IMR-90 (cell line): Measurements from ENCODE around the gene PROK2. TPM values are rescaled to one million over a fixed set of nuclear protein-coding genes. Genes with fewer than 3 reads are reported as not detected.

Experiments used
- ATAC-seq: fragments of 200-7000 bp; cut with Tn5 transposase; 2 replicates; pipeline ENCODE4 v1.9.1; 2020; ENCODE audit warnings: low read depth, mild to moderate bottlenecking, moderate library complexity
- BruUV-seq: library from RNA; stranded (reverse); fragments of 400-500 nt; replicated peaks from 2 replicates; lab custom pipeline; 2021; lab: Mats Ljungman, UMichigan
- CTCF ChIA-PET: fragments of 300-600 bp; formaldehyde crosslinking; extraction: SDS; loops from one replicate; lab custom pipeline; 2021; ENCODE audit warnings: antibody characterized with exemption; lab: Yijun Ruan, JAX
- POLR2A ChIA-PET: fragments of 300-600 bp; sonication (Branson Sonifier 250); formaldehyde crosslinking; loops from one replicate; lab custom pipeline; 2022; ENCODE audit warnings: antibody characterized with exemption; ENCODE audit not compliant: unreplicated experiment; lab: Charles Lee
- DNase-seq: peaks from one replicate; pipeline ENCODE4 v3.0.0; 2013
- H2AFZ ChIP-seq: replicated peaks from 2 replicates; pipeline ENCODE3; 2013; ENCODE audit warnings: low read length, mild to moderate bottlenecking; ENCODE audit not compliant: poor library complexity
- H2AK5ac ChIP-seq: 2 replicates; pipeline ENCODE4 v1.6.1; 2013; ENCODE audit warnings: low read depth, low read length, inconsistent platforms
- H2AK9ac ChIP-seq: replicated peaks from 2 replicates; pipeline ENCODE3; 2013; ENCODE audit warnings: mild to moderate bottlenecking, low read depth, low read length, moderate library complexity; ENCODE audit not compliant: poor library complexity
- H2BK120ac ChIP-seq: 2 replicates; pipeline ENCODE4 v1.6.1; 2013; ENCODE audit warnings: low read depth, low read length, inconsistent platforms
- H2BK15ac ChIP-seq: 3 replicates; pipeline ENCODE4 v1.6.1; 2013; ENCODE audit warnings: low read depth, low read length, inconsistent platforms
- H2BK20ac ChIP-seq: 2 replicates; pipeline ENCODE4 v1.6.1; 2013; ENCODE audit warnings: low read depth, mild to moderate bottlenecking, inconsistent platforms, low read length, moderate library complexity
- H2BK5ac ChIP-seq: 2 replicates; pipeline ENCODE4 v1.6.1; 2013; ENCODE audit warnings: mild to moderate bottlenecking, low read depth, low read length, inconsistent platforms; ENCODE audit not compliant: poor library complexity, severe bottlenecking
- H3K14ac ChIP-seq: replicated peaks from 2 replicates; pipeline ENCODE4 v1.6.1; 2013; ENCODE audit warnings: low read depth, low read length, inconsistent platforms
- H3K18ac ChIP-seq: 2 replicates; pipeline ENCODE4 v1.6.1; 2013; ENCODE audit warnings: low read depth, low read length, control low read depth
- H3K23ac ChIP-seq: 2 replicates; pipeline ENCODE4 v1.6.1; 2013; ENCODE audit warnings: low read depth, low read length, inconsistent platforms
- H3K27ac ChIP-seq: 2 replicates; pipeline ENCODE4 v1.5.1; 2013; ENCODE audit warnings: mild to moderate bottlenecking, control low read depth, low read length; ENCODE audit not compliant: insufficient read depth
- H3K27me3 ChIP-seq: 2 replicates; pipeline ENCODE4 v1.6.1; 2013; ENCODE audit warnings: low read length; ENCODE audit not compliant: control insufficient read depth, insufficient read depth
- H3K36me3 ChIP-seq: 2 replicates; pipeline ENCODE4 v1.6.1; 2013; ENCODE audit warnings: low read length, mixed read lengths; ENCODE audit not compliant: control insufficient read depth, insufficient read depth
- H3K4ac ChIP-seq: 2 replicates; pipeline ENCODE4 v1.6.1; 2013; ENCODE audit warnings: low read depth, low read length, inconsistent platforms
- H3K4me1 ChIP-seq: 2 replicates; pipeline ENCODE4 v1.6.1; 2013; ENCODE audit warnings: low read length, mixed read lengths; ENCODE audit not compliant: control insufficient read depth, insufficient read depth
- H3K4me2 ChIP-seq: 2 replicates; pipeline ENCODE4 v1.6.1; 2013; ENCODE audit warnings: low read depth, mild to moderate bottlenecking, control low read depth, low read length, moderate library complexity
- H3K4me3 ChIP-seq: 2 replicates; pipeline ENCODE4 v1.5.1; 2013; ENCODE audit warnings: low read depth, mild to moderate bottlenecking, control low read depth, low read length, moderate library complexity; ENCODE audit not compliant: insufficient read depth
- H3K56ac ChIP-seq: 2 replicates; pipeline ENCODE4 v1.6.1; 2013; ENCODE audit warnings: low read length, inconsistent platforms; ENCODE audit not compliant: insufficient read depth; ENCODE audit errors: extremely low read depth
- H3K79me1 ChIP-seq, 2 experiments: 2 replicates each; pipeline ENCODE4 v1.6.1; 2013; ENCODE audit warnings: low read length in 2 of 2, inconsistent platforms in 1 of 2, low read depth in 1 of 2
- H3K9ac ChIP-seq: 2 replicates; pipeline ENCODE4 v1.6.1; 2013; ENCODE audit warnings: low read depth, low read length, control low read depth
- H3K9me1 ChIP-seq: 2 replicates; pipeline ENCODE4 v1.6.1; 2013; ENCODE audit warnings: low read length, inconsistent platforms; ENCODE audit not compliant: insufficient read depth
- H3K9me3 ChIP-seq: 2 replicates; pipeline ENCODE4 v1.6.1; 2013; ENCODE audit warnings: low read length; ENCODE audit not compliant: control insufficient read depth, insufficient read depth
- H4K20me1 ChIP-seq: 2 replicates; pipeline ENCODE4 v1.6.1; 2013; ENCODE audit warnings: low read length, inconsistent platforms; ENCODE audit not compliant: insufficient read depth
- H4K5ac ChIP-seq: 2 replicates; pipeline ENCODE4 v1.6.1; 2013; ENCODE audit warnings: mild to moderate bottlenecking, low read depth, low read length, control low read depth
- H4K8ac ChIP-seq, 2 experiments: 2 replicates each; pipeline ENCODE4 v1.6.1; 2013; ENCODE audit warnings: low read depth in 2 of 2, low read length in 2 of 2, control low read depth in 1 of 2, inconsistent platforms in 1 of 2
- H4K91ac ChIP-seq: 2 replicates; pipeline ENCODE4 v1.6.1; 2013; ENCODE audit warnings: low read depth, low read length, inconsistent platforms; ENCODE audit not compliant: insufficient read depth
- CHD1 ChIP-seq: IDR thresholded peaks from 2 replicates; pipeline ENCODE4 v1.6.1; 2012; ENCODE audit warnings: low read depth, low read length, improper control_type of control experiment
- USF2 ChIP-seq: fragments of 150-350 bp; IDR thresholded peaks from 2 replicates; pipeline ENCODE4 v1.6.1; 2017; ENCODE audit warnings: mild to moderate bottlenecking, antibody characterized with exemption, low read length, low read depth
- WGBS, 2 experiments: methylation state at CpG; one replicate each; pipeline versions ENCODE4 v1.1.5 to v1.1.7; 2013; ENCODE audit warnings: missing lambda C conversion rate in 2 of 2; ENCODE audit not compliant: insufficient read length in 1 of 2; ENCODE audit errors: extremely low coverage in 2 of 2; 5-methylcytosine and 5-hydroxymethylcytosine counted together
- dilution Hi-C: fragments of 300-500 bp; cut with HindIII; formaldehyde crosslinking; loops from one replicate; pipeline ENCODE4 v1.14.3; 2018; ENCODE audit warnings: low sequenced_read_pairs; ENCODE audit not compliant: unreplicated experiment
- in situ Hi-C: fragments of 300-500 bp; cut with MboI; formaldehyde crosslinking; loops from 3 replicates; pipeline ENCODE4 v1.14.3; 2019; ENCODE audit warnings: low sequenced_read_pairs, inconsistent platforms, mixed read lengths
- intact Hi-C: fragments of 100-400 bp; cut with micrococcal nuclease; formaldehyde crosslinking; loops from 2 replicates; pipeline ENCODE4 v1.10.0; 2022
- polyA plus RNA-seq, 3 experiments: library from polyadenylated mRNA; depleted of rRNA; stranded (reverse); fragments of >200 nt; gene quantifications; 2 replicates each; pipeline ENCODE4 v1.2.3, GENCODE V29; 2012; ENCODE audit warnings: low replicate concordance in 1 of 3
- total RNA-seq: library from RNA; depleted of rRNA; stranded (reverse); fragments of >200 nt; gene quantifications from 2 replicates; pipeline ENCODE4 v1.2.3, GENCODE V29; 2012

The PROK2 gene
- total and polyA plus RNA-seq, 2 of the 4 experiments (the other 2 are of a cell fraction) = not detected

- Histone ChIP-seq H3K79me1 (no peaks in the 10 kb centered on the region), H3K27ac (no peak overlapping the region), H2BK15ac (no peak overlapping the region), H4K8ac (no peak overlapping the region), H3K56ac (no peak overlapping the region), H4K20me1 (no peaks in the 10 kb centered on the region), H3K4me3 (no peak overlapping the region), H2AK5ac (no peak overlapping the region), H3K4me2 (no peak overlapping the region), H2BK5ac (no peak overlapping the region), H2AFZ (no peak overlapping the region), H3K36me3 (no peaks in the 10 kb centered on the region), H3K4me1 (no peaks in the 10 kb centered on the region), H3K23ac (no peak overlapping the region), H2BK20ac (no peak overlapping the region), H2AK9ac (no peak overlapping the region), H3K9me1 (no peaks in the 10 kb centered on the region), H2BK120ac (no peak overlapping the region), H3K18ac (no peak overlapping the region), H3K9me3 (no peaks in the 10 kb centered on the region), H3K9ac (no peak overlapping the region), H3K27me3 (peaks cover 42% of the 10 kb centered on the region), H3K14ac (no peak overlapping the region), H4K5ac (no peak overlapping the region), H4K91ac (no peak overlapping the region), H3K4ac (no peak overlapping the region)
- DNase-seq = no peak
- TF ChIP-seq USF2 (no peak), CHD1 (no peak)
- ChIA-PET CTCF (no interaction called here), POLR2A (no interaction called here)
- intact Hi-C loops = no loop called here
- in situ Hi-C loops = no loop called here
- no peak for ATAC-seq
- WGBS, 2 experiments = 58% methylated on average over 2 of the region's 7 CpGs; no CpG with 5 or more reads in 1 of the 2 experiments
- dilution Hi-C loops = no loop called here
- BruUV-seq = no TSS peak
Observed at GRCh38 chr3:71787851-71788405, 3.0 kb upstream of the PROK2 start.
